ENCODE measurements around the gene ABCC8. TPM values are rescaled to one million over a fixed set of nuclear protein-coding genes. Genes with fewer than 3 reads are reported as not detected.

The ABCC8 gene
- total RNA-seq, 1 donor from 2014 or later, result 3.7 TPM

DNA sequence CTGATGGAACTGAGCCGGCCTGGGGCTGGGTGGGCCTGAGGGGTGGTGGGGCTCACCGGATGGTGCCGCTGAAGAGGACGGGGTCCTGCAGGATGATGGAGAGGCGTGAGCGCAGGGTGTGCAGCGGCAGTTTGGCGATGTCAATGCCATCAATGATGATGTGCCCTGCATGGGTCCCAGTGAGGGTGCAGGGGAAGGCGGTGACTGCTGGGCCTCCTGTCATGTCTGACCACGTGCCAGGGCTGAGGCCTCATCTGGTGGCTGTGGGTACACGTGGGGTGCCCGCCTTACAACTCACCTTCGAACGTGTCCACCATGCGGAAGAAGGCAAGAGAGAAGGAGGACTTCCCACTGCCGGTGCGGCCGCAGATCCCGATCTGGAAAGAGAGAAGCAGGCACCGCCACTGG lies 81.1 kb downstream of the ABCC8 start:
- no peak overlapping the region for H3K4me3 ChIP-seq (ENCODE audit: low read length in 3 of 3)
- no peaks in the 10 kb centered on the region for H3K9me3 ChIP-seq (ENCODE audit: control insufficient read depth in 3 of 3, low read length in 3 of 3)
- no peaks in the 10 kb centered on the region for H3K27me3 ChIP-seq (ENCODE audit: control insufficient read depth in 3 of 3, insufficient read depth in 3 of 3, low read length in 3 of 3)
- H3K9ac ChIP-seq (ENCODE audit: low read depth in 1 of 3, low read length in 3 of 3), result no peak overlapping the region
- no peak overlapping the region for H3K27ac ChIP-seq (ENCODE audit: low read depth, low read length)
- no peaks in the 10 kb centered on the region for H3K36me3 ChIP-seq (ENCODE audit: control insufficient read depth in 3 of 3, insufficient read depth in 3 of 3, low read length in 3 of 3)
- peaks cover 0 to 6% (median 5%) of the 10 kb centered on the region in 3 donors for H3K4me1 ChIP-seq (ENCODE audit: control insufficient read depth in 3 of 3, insufficient read depth in 3 of 3, low read length in 3 of 3)

DNA sequence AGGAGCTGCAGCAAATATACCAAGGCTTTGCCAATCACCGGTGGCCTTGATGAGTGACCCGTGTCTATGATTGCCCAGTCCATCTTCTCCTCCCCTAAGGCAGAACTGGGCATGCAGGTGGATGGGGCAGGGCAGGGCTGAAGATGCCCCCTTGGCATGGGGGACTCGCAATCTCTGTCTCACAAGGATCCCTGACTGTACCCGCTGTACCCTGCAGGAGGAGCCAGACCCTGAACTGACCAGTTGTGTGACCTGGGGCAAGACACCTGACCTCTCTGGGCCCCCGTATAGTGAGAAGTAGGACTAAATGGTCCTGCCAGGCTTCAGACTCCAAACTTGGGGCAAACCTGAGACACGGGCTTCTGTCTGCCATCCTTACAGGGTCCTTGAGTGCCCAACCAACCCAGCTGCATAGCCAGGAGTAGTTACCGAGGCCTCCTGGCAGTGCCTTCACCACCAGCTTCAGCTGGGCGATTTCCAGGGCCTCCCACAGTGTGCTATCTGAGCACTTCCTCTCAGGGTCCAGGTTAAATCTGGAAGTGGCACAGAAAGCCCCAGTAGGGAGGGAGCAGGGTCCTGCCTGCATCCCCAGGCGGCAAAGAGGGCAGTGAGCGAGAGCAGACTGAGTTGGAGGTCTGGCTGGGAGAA lies 81.8 kb downstream of the ABCC8 start:
- Histone ChIP-seq H3K4me1 (ENCODE audit: control insufficient read depth in 3 of 3, insufficient read depth in 3 of 3, low read length in 3 of 3) (peaks cover under 1 to 7% (median 2%) of the 10 kb centered on the region in 3 donors), H3K27ac (ENCODE audit: low read depth, low read length) (no peak overlapping the region), H3K9ac (ENCODE audit: low read depth in 1 of 3, low read length in 3 of 3) (no peak overlapping the region), H3K4me3 (ENCODE audit: low read length in 3 of 3) (no peak overlapping the region), H3K27me3 (ENCODE audit: control insufficient read depth in 3 of 3, insufficient read depth in 3 of 3, low read length in 3 of 3) (no peaks in the 10 kb centered on the region), H3K36me3 (ENCODE audit: control insufficient read depth in 3 of 3, insufficient read depth in 3 of 3, low read length in 3 of 3) (no peaks in the 10 kb centered on the region), H3K9me3 (ENCODE audit: control insufficient read depth in 3 of 3, low read length in 3 of 3) (no peaks in the 10 kb centered on the region)

DNA sequence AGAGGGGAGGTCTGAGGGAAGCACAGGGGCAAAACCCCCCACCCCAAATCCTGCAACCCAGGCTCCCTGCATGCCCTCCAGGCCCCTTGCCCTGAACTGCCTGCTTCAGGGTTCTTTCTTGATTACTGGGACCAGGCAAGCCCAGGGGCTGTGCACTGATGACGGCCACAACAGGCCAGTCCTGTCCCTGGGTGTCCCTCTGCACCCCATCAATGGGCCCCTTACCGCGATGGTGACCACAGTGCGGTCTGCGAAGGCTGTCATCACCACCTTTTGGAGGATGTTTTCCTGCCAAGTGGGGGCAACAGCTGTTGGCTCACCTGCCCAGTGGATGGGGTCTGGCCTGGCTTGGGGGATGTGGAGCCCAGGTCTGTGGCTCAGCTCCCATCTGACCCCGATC lies 83.2 kb downstream of the ABCC8 start:
- Histone ChIP-seq H3K27me3 (ENCODE audit: control insufficient read depth in 3 of 3, insufficient read depth in 3 of 3, low read length in 3 of 3) (no peaks in the 10 kb centered on the region), H3K9ac (ENCODE audit: low read depth in 1 of 3, low read length in 3 of 3) (no peak overlapping the region), H3K27ac (ENCODE audit: low read depth, low read length) (no peak overlapping the region), H3K4me1 (ENCODE audit: control insufficient read depth in 3 of 3, insufficient read depth in 3 of 3, low read length in 3 of 3) (peaks cover 4 to 8% (median 5%) of the 10 kb centered on the region in 3 donors), H3K9me3 (ENCODE audit: control insufficient read depth in 3 of 3, low read length in 3 of 3) (no peaks in the 10 kb centered on the region), H3K4me3 (ENCODE audit: low read length in 3 of 3) (no peak overlapping the region), H3K36me3 (ENCODE audit: control insufficient read depth in 3 of 3, insufficient read depth in 3 of 3, low read length in 3 of 3) (no peaks in the 10 kb centered on the region)

DNA sequence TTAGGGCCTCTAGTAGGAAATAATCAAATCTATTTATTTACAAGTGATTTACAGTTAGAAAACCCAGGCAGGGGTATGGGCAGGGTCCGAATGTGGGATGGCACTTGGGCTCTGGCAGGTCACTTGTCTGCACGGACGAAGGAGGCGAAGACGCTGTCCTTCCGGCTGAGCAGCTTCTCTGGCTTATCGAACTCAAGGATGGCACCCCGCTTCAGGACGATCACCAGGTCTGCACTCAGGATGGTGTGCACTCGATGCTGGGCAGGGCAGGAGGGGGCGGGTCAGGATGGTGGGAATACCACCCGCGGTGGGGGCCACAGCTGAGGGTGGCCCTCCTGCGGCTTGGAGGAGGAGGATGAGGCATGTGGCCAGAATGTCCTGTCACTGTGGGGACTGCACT lies 83.8 kb downstream of the ABCC8 start:
- Histone ChIP-seq H3K9me3 (ENCODE audit: control insufficient read depth in 3 of 3, low read length in 3 of 3) (no peaks in the 10 kb centered on the region), H3K36me3 (ENCODE audit: control insufficient read depth in 3 of 3, insufficient read depth in 3 of 3, low read length in 3 of 3) (no peaks in the 10 kb centered on the region), H3K27ac (ENCODE audit: low read depth, low read length) (no peak overlapping the region), H3K4me1 (ENCODE audit: control insufficient read depth in 3 of 3, insufficient read depth in 3 of 3, low read length in 3 of 3) (peaks cover 4 to 11% (median 7%) of the 10 kb centered on the region in 3 donors), H3K4me3 (ENCODE audit: low read length in 3 of 3) (no peak overlapping the region), H3K9ac (ENCODE audit: low read depth in 1 of 3, low read length in 3 of 3) (no peak overlapping the region), H3K27me3 (ENCODE audit: control insufficient read depth in 3 of 3, insufficient read depth in 3 of 3, low read length in 3 of 3) (peaks cover 0 to 2% (median 0%) of the 10 kb centered on the region in 3 donors)

DNA sequence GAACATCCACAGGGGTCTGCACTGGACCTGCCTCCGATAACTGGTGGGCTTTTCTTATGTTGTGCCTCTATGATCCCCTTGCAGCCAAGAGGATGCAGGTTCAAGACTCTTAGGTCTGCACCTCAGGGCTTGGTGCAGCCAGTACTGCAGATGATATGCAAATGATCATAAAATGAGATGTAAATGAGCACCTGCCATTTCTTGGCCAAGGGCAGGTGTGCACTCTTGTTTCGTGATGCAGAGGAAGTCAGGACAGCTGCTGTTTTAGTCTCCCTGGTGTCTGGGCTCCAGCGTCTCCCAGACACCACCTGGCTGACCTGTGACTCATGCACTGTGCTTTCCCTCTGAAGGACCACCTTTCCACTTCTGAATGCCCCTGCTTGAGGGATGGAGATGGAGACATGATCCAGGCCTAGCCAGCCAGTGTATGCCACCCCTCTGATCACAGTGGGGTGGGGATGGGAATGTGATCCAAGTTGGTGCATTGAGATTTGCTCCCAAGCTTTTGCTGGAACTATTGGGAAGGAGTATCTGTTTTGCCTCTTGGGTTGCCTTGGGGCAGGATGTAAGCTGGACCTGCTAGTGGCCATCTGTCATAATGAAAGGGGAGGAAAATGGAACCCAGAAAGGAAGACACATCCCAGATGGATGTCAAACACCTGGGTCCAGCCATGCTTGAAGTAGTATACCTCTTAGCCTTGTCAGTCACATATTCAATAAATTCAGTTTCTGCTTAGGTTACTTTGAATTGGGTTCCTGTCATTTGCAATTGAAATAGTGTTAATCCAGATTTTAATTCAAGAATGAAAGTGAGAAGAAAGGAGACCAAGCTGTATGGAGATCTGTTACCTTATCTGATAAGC lies 84.9 kb downstream of the ABCC8 start:
- H3K27me3 ChIP-seq (ENCODE audit: control insufficient read depth in 3 of 3, insufficient read depth in 3 of 3, low read length in 3 of 3), result peaks cover 0 to 13% (median 0%) of the 10 kb centered on the region in 3 donors
- H3K4me1 ChIP-seq (ENCODE audit: control insufficient read depth in 3 of 3, insufficient read depth in 3 of 3, low read length in 3 of 3), result peaks cover 14 to 23% (median 19%) of the 10 kb centered on the region in 3 donors
- H3K9ac ChIP-seq (ENCODE audit: low read depth in 1 of 3, low read length in 3 of 3), result no peak overlapping the region
- no peak overlapping the region for H3K27ac ChIP-seq (ENCODE audit: low read depth, low read length)
- H3K36me3 ChIP-seq (ENCODE audit: control insufficient read depth in 3 of 3, insufficient read depth in 3 of 3, low read length in 3 of 3), result peaks cover 0 to 9% (median 8%) of the 10 kb centered on the region in 3 donors
- no peak overlapping the region for H3K4me3 ChIP-seq (ENCODE audit: low read length in 3 of 3)
- H3K9me3 ChIP-seq (ENCODE audit: control insufficient read depth in 3 of 3, low read length in 3 of 3), result no peaks in the 10 kb centered on the region

DNA sequence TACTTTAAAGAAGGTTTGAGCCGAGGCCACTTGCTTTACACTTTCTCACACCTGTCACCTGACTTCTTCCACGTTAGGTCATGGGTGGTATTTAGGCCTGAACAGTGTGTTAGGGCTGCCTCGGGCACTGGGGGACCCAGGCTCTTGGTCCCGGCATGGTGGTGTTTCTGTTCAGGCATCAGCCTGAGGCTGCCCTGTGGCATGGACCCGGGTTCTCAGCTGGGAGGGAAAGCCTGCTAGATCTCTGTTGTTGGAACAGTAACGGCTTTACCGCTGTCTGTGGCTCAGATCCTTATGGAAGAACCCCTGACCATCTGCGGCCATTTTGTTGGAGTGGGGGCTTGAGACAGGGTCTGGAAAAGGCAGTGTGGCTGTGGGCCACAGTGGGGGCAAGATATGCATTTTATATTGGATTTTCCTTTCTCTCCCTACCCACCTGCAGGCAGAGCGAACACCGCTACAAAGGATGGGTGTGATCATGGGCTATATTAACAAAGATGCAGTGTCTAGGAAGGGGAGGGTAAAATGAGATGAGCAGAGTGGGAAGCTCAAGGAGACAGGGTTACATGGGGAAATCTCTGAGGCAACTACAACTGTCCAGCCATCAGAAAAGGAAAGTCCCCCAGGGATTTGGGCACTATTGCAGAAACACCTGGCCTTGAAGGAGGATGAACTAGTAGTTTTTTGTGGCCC lies 86.5 kb downstream of the ABCC8 start:
- Histone ChIP-seq H3K9ac (ENCODE audit: low read depth in 1 of 3, low read length in 3 of 3) (peak overlapping the region in 2 of 3 donors; percentile 75 to 97), H3K27me3 (ENCODE audit: control insufficient read depth in 3 of 3, insufficient read depth in 3 of 3, low read length in 3 of 3) (peaks cover 0 to 13% (median 0%) of the 10 kb centered on the region in 3 donors), H3K27ac (ENCODE audit: low read depth, low read length) (peak overlapping the region; percentile 99), H3K4me3 (ENCODE audit: low read length in 3 of 3) (peak overlapping the region in 2 of 3 donors; percentile 31 to 60), H3K4me1 (ENCODE audit: control insufficient read depth in 3 of 3, insufficient read depth in 3 of 3, low read length in 3 of 3) (peaks cover 25 to 37% (median 27%) of the 10 kb centered on the region in 3 donors), H3K9me3 (ENCODE audit: control insufficient read depth in 3 of 3, low read length in 3 of 3) (no peaks in the 10 kb centered on the region), H3K36me3 (ENCODE audit: control insufficient read depth in 3 of 3, insufficient read depth in 3 of 3, low read length in 3 of 3) (peaks cover 0 to 16% (median 8%) of the 10 kb centered on the region in 3 donors)

DNA sequence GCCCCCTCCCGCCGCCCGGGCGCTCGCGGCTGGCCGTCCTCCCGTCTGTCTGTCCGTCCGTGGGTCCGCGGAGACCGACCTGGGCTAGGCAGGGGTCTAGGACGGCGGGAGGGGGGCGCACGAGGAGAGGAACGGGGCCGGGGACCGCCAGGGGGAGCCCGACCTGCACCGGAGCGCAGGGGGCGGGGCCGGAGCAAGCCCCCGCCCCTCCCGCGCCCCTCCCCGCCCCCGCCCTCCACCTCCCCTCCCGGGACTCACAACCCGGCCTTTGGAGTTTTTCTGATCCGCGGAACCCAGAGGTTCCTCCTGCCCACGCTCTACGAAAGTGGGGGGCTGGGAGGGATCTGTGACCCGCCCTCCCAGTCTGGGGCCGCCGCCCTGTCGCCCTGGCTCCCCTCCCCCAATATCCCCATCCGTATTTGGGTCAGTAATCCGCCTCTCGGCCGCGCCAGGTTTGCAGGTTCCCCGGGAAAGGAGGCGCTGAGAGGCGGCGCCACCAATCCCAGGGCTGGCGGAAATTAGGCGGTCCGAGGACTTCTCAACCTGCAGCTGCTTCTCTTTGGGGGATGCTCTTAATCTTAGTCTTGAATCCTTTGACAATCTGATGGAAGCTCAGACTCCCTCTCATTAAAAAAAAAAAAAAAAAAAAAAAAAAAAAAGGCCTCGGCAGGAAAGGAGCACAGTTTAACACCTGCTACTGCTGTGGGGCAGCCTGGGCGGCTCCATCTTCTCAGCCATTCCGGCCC lies 87.3 kb downstream of the ABCC8 start:
- peak overlapping the region; percentile 31 to 72 (median 60) for H3K4me3 ChIP-seq (ENCODE audit: low read length in 3 of 3)
- H3K27ac ChIP-seq (ENCODE audit: low read depth, low read length), result peak overlapping the region; percentile 99
- H3K27me3 ChIP-seq (ENCODE audit: control insufficient read depth in 3 of 3, insufficient read depth in 3 of 3, low read length in 3 of 3), result peaks cover 0 to 13% (median 0%) of the 10 kb centered on the region in 3 donors
- peaks cover 32 to 45% (median 34%) of the 10 kb centered on the region in 3 donors for H3K4me1 ChIP-seq (ENCODE audit: control insufficient read depth in 3 of 3, insufficient read depth in 3 of 3, low read length in 3 of 3)
- H3K9me3 ChIP-seq (ENCODE audit: control insufficient read depth in 3 of 3, low read length in 3 of 3), result no peaks in the 10 kb centered on the region
- peaks cover 0 to 18% (median 8%) of the 10 kb centered on the region in 3 donors for H3K36me3 ChIP-seq (ENCODE audit: control insufficient read depth in 3 of 3, insufficient read depth in 3 of 3, low read length in 3 of 3)
- peak overlapping the region in 2 of 3 donors; percentile 85 to 97 for H3K9ac ChIP-seq (ENCODE audit: low read depth in 1 of 3, low read length in 3 of 3)

DNA sequence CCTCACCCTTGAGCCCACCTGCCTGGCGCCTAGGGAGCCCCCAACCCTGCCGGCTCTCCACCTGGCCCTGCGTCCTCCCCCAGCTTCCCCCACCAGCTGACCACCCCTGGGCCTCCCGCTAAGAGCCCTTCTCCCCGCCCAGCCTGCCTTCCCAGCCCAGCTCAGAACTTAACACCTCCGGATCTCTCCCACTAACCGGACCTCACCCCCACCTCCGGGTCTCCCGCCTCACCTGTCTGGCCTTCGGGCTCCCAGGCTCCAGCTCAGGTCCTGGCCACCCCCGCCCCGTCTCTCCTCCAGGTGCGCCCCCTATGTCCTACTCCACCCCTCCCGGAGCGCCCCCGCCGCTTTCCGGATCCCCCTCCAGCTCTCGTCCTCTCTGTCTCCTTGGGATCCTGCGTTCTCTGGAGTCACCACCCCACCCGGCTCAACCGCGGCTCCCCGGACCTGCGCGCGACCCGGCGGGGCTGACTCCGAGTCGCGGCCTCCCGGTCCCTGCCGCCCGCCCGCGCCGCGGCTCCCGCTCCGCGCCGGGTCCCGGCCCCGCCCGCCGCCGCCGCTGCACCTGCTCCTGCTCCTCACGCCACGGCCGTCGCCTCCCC lies 87.9 kb downstream of the ABCC8 start, which contains the start of gene KCNJ11:
TSS of gene KCNJ11 (minus strand) at position 51 of the 602 bp plus-strand sequence. CDS start 568 bp downstream, outside the sequence.
- Histone ChIP-seq H3K27ac (ENCODE audit: low read depth, low read length) (peak within 1 kb of the TSS; percentile 99), H3K4me3 (ENCODE audit: low read length in 3 of 3) (peak within 1 kb of the TSS; percentile 67 to 81 (median 76)), H3K27me3 (ENCODE audit: control insufficient read depth in 3 of 3, insufficient read depth in 3 of 3, low read length in 3 of 3) (peaks cover 0 to 13% (median 0%) of the 10 kb centered on the region in 3 donors), H3K4me1 (ENCODE audit: control insufficient read depth in 3 of 3, insufficient read depth in 3 of 3, low read length in 3 of 3) (peaks cover 38 to 51% (median 39%) of the 10 kb centered on the region in 3 donors), H3K36me3 (ENCODE audit: control insufficient read depth in 3 of 3, insufficient read depth in 3 of 3, low read length in 3 of 3) (peaks cover 0 to 18% (median 8%) of the 10 kb centered on the region in 3 donors), H3K9me3 (ENCODE audit: control insufficient read depth in 3 of 3, low read length in 3 of 3) (no peaks in the 10 kb centered on the region), H3K9ac (ENCODE audit: low read depth in 1 of 3, low read length in 3 of 3) (peak within 1 kb of the TSS; percentile 82 to 97 (median 85))

DNA sequence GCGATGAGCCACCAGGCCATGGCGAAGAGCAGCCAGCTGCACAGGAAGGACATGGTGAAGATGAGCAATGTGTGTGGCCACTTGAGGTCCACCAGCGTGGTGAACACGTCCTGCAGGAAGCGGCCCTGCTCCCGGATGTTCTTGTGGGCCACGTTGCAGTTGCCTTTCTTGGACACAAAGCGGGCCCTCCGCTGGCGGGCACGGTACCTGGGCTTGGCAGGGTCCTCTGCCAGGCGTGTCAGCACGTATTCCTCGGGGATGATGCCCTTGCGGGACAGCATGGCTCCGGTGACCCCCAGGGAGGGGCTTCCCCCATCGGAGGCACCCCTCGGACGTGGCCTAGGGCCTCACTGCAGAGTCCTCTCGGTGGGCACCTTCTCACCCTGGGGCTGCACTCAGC lies 88.8 kb downstream of the ABCC8 start:
- Histone ChIP-seq H3K36me3 (ENCODE audit: control insufficient read depth in 3 of 3, insufficient read depth in 3 of 3, low read length in 3 of 3) (peaks cover 2 to 18% (median 13%) of the 10 kb centered on the region in 3 donors), H3K27me3 (ENCODE audit: control insufficient read depth in 3 of 3, insufficient read depth in 3 of 3, low read length in 3 of 3) (peaks cover 0 to 13% (median 0%) of the 10 kb centered on the region in 3 donors), H3K9me3 (ENCODE audit: control insufficient read depth in 3 of 3, low read length in 3 of 3) (no peaks in the 10 kb centered on the region), H3K9ac (ENCODE audit: low read depth in 1 of 3, low read length in 3 of 3) (peak overlapping the region; percentile 66 to 97 (median 85)), H3K4me3 (ENCODE audit: low read length in 3 of 3) (peak overlapping the region; percentile 11 to 81 (median 76)), H3K4me1 (ENCODE audit: control insufficient read depth in 3 of 3, insufficient read depth in 3 of 3, low read length in 3 of 3) (peaks cover 44 to 60% (median 47%) of the 10 kb centered on the region in 3 donors), H3K27ac (ENCODE audit: low read depth, low read length) (peak overlapping the region; percentile 99)
